Measurements from ENCODE around the gene ARHGAP44.

- TF ChIP-seq CTCF (IDR thresholded peaks at IDR 0.05), result no peak
- no peak for TF ChIP-seq POLR2AphosphoS5 (IDR thresholded peaks at IDR 0.05)
- no peak for TF ChIP-seq EP300 (IDR thresholded peaks at IDR 0.05)
Observed at GRCh38 chr17:13027246-13027645, 237.9 kb downstream of the ARHGAP44 start.
